GM12872 (cell line): Measurements from ENCODE around the gene PPARA.

Experiments
- CTCF ChIP-seq: IDR thresholded peaks from 3 replicates; pipeline ENCODE4 v1.5.1; 2011; ENCODE audit warnings: low read depth, mild to moderate bottlenecking, low read length, moderate library complexity; ENCODE audit not compliant: insufficient read depth

PPARA gene

DNA sequence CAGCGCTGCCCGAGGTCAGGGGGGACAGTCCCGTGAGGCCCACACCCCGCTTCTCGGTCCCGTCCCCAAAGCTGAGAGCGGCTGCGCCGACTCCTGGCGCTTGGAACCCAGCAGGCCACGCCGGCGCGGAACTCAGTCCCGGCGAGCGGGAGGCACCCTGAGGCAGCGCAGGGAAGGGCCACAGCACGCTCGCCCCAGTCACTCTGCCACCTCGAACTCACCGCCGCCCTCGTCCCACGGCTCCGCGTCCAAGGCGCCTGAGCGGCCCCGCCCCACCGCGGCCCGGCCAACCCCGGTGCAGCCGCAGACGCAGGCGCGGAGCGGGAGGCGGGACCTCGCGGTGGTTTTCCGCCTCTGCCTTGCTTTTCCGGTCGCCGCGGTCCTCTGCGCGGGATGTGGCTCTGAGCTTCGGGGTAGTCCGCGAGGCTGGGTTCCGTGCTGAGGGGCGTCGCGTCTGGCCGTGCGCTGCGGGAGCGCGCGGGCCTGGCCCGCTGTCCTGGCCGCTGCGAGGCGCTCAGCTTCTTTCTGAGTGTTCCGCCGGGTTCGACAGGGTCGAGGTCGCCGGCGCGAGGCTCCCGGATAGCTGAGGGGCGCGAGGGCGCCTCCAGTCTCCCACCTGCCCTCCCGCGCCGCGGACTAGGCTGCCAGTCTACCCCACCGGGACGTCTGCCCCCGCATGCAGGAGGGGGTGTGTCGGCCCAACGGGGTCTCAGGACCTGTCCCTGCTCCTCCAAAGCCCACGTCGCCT lies 99.9 kb downstream of the PPARA start, which contains the start of gene CDPF1:
CDPF1 (minus strand) TSS at position 259 of the 748 bp plus-strand sequence. CDS start 2,009 bp downstream, outside the sequence.
- TF ChIP-seq CTCF, result 0 out of 3 replicates have a peak, but pooled peaks have one; percentile 2

- no peak for TF ChIP-seq CTCF
Measured at GRCh38 chr22:46250783-46251125, 100.4 kb downstream of the PPARA start.

- TF ChIP-seq CTCF, result no peak
Measured at GRCh38 chr22:46251266-46251665, 100.9 kb downstream of the PPARA start.

DNA sequence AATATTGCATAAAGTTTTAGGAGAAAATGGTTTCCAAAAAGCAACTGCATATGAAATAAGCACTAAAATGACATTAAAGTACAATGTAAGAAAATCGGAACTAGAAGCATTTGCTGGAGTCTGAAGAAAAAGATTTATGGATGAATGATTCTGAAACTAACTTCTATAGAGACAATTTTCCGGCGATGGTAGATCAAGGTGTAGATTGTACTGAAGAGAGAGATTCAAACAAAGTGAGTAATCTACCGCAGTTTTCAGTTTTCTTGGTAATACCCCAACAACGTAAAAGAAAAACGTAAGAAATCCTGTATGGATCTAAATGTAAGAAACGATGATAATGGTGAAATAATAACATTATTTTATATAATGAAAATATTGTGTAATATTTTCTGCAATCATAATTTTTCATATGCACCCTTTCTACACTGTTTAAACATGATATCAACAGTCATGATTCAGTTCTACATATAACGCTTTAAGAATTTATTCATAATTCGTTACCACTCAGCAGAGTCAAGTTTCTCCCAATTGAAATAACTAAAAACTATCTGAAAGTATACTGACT lies 101.6 kb downstream of the PPARA start:
- no peak for TF ChIP-seq CTCF

DNA sequence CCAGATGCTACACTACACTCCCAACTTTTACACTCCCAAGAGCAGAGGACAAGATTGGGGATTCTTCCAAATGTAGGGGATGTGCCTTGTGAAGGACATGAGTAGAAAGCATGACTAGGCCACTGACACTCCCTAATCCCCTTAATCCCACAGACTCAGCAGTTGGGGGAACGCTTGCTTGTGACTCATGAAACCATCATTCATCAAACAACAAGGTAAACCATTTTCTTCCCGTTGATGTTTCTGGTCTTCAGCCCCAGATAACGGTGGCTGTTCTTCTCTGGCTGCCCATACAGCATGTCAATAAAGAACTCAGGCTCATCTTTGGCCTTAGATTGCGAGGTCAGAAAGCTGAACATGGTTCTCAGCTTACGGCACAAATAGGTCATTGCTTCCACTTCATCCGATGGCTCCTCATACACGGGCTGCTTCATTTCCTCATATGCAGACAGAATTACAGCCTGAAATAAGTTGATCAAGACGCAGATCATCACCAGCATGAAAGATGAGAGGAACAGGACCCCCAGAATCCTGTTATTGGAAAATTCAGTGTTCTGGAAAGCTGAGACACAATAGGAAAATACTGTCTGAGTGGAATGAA lies 106.1 kb downstream of the PPARA start:
- no peak for TF ChIP-seq CTCF

DNA sequence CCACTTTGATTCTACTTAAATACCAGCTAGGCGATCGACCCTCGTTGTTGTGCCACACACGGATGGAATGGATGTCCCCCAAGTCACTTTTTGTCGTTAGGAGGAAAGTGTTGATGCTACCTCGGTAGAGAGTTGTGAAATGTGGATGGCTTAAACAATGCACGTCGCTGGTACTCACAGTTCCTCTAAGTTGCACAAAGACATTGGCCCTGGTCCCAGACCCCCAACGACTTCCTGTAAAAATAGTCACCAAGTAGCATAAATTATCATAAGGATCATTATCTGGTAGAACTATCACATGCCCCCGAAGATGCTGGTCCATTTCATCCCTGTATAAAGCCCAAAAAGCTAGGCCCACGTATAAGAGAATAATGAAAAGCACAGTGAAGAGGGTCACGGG lies 109.0 kb downstream of the PPARA start:
- no peak for TF ChIP-seq CTCF

GRCh38 chr22:46260038-46260437 lies 109.7 kb downstream of the PPARA start:
- TF ChIP-seq CTCF, result no peak
